ENCODE results near the gene CELF5.
"Not testable (repeated sequence)": the region's sequence is repeated elsewhere in the genome, so short reads cannot be mapped to it uniquely, and the experiment has no call there.

CELF5 gene

DNA sequence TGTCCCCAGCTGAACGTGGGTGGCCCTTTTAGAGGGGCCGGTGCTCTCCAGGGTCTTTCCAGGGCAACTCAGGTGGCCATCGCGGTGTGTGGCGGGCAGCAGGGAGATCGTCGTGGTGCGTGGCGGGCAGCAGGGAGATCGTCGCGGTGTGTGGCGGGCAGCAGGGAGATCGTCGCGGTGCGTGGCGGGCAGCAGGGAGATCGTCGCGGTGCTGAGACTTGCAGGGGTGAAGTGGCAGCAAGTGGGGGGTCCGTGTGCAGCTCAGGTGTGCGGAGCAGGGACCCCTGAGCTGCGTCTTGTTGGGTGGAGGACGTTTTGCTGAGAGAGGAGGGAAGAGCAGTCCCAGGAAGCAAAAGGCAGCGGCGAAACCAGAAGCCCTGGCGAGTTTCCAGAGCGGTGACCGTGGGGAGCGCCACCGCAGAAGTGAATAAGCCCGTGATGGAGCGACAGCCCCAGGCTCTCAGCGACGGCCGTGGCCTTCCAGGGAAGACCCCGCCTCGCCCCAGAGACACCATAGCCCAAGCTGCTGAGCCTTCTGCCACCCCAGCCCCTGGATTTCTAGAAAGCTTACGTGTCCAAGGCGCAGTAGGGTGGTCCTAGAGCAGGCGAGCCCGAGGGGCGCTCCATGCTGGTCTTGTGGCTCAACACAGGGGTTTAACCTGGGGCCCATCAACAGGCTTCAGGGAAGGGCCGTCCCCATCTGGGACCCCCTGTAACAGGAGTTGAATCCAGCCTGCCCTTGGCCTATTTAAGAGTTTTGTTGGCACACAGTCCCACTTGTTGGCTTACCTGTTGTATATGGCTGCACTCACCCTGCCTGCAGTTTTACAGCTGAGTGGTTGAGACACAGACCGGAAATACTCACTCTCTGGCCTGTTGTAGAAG is 33.3 kb upstream of the CELF5 start:
- DNase-seq: no peak

DNA sequence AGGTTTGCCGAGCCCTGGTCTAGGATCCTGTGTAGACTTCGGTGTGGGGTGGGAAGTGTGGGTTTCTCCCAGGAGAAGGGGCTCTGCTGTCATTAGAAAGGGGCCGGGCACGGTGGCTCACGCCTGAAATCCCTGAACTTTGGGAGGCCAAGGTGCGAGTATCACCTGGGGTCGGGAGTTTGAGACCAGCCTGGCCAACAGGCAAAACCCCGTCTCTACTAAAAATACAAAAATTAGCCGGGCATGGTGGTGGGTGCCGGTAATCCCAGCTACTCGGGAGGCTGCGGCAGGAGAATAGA is 32.7 kb upstream of the CELF5 start:
- DNase-seq: not testable (repeated sequence)

DNA sequence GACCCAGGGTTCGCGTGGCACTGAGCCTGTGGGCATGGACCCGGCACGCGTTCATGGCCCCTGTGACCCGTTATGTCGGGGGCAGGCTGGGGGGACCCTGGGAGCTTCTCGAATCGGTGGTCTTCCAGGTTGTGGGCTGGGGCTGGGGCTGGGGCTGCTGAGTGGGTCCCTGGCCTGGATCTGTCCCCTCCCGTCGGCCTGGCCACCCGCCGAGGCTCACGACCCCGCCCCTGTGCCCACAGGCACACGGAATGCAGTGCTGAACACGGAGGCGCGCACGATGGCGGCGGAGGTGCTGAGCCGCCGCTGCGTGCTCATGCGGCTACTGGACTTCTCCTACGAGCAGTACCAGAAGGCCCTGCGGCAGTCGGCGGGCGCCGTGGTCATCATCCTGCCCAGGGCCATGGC is 32.2 kb upstream of the CELF5 start:
- DNase-seq: no peak

DNA sequence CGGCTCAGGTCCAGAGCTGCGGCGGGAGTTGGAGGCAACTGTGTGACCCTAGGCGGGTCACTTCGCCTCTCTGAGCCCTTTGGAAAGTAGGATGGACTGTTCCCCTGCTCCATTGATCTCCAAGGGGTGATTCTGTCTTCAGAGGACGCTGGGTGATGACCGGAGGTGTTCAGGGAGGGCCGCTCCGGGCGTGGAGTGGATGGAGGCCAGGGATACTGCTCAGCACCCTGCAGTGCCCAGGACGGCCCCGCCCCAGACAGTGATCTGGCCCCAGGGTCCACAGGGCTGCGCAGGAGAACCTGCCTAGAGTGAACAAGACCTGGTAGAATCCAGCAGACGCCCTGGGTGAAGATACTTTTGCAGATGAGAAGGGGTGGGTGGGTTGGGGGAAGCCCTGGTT is 31.8 kb upstream of the CELF5 start:
- no peak for DNase-seq

DNA sequence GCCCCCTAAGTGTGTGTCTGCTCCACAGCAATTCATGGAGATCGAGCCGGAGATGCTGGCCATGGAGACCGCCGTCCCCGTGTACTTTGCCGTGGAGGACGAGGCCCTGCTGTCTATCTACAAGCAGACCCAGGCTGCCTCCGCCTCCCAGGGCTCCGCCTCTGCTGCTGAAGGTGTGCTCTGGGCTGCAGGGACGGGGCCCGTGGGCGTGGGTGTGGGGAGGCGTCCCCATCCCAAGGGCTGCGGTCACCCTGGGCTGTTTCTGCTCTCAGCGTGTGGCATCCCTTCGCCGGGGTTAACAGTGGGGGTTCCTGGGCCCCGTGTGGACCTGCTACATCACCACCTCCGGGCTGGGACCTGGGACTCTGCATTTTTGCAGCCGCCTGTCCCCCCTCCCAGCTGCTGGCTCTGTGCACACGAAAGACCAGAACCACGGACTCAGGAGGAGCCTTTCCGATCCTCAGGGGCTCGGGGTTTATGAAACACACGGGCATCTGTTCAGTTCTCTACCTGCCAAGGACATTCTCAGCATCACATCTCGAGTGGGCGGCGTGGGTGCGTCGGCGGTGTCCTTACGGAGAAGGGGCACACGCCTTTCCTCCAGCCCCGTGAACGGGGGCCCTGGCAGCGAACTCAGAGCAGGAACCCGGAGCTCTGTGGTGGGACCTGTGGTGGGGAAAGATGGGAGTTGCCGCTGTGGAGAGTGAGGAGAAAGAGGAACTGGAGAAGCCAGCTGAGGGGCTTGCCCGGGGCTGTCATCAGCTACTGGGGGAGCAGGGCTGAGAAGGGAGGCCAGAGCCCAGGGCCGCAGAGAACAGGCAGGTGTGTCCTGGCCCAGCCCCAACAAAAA is 31.0 kb upstream of the CELF5 start:
- no peak for DNase-seq

DNA sequence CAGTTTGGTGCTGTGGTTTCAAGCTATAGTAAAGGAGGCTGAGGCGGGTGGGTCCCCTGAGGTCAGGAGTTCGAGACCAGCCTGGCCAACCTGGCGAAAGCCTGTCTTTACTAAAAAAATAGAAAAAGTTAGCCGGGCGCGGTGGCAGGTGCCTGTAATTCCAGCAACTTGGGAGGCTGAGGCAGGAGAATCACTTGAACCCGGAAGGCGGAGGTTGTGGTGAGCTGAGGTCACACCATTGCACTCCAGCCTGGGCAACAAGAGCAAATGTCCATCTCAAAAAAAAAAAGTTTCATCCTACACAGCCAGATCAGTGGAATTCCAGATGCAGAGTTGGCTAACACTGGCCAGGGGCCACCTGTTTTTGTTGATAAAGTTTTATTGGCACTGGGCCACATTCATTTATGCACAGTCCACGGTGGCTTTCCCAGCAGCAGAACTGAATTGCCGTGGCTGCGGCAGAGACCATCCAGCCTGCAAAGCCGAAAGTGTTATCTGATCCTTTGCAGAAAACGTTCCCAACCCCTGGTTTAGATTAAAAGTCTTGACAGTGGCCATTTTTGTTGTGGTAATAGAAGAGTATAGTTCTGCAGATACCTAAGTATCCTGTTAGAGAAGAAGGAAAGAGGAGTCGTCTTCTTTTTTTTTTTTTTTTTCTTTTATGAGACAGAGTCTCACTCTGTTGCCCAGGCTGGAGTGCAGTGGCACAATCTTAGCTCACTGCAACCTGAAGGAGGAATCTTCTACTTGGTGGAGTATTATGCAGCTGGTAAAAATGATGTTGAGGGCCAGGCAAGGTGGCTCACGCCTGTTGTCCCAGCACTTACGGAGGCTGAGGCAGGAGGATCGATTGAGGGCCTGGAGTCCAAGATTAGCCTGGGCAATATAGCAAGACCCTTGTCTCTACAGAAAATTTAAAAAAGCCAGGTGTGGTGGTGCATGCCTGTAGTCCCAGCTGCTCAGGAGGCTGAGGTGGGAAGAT is 30.1 kb upstream of the CELF5 start:
- no peak for DNase-seq

DNA sequence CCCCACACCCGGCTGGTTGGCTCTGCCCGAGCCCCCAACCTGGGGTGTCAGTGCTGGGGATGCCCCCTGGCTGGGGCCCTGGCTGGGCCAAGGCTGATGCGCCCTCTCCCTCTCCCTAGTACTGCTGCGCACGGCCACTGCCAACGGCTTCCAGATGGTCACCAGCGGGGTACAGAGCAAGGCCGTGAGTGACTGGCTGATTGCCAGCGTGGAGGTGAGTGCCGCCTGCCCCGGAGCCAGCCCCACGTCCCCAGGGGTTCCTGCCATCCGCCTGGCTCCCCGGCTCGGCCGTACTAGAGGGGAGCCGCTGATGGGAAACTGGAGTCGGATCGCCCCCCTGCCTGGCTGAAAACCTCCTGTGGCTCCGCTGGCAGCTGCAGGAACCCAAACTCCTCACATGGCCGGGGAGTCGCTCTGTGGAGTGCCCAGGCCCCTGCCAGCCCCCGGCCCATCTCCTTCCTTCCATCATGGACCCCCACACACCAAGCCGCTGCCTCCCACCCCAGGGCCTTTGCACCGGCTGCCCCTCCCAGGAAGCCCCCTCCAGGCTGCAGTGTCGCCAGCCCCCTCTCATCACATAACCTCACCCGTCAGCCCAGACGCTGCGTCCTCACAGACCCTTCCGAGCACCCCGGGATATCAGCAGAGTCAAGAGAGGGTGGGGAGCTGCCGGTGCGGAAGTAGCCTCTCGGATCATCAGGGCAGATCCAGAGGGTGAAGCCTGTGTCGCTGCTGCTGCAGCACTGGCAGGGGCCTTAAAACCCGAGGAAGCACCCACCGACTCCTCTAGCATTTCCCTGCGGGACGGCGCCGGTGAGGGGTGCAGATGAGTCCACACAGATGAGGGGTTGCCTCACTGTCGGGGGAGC is 28.2 kb upstream of the CELF5 start:
- peak in 1 of 2 experiments; percentile 41 for DNase-seq

DNA sequence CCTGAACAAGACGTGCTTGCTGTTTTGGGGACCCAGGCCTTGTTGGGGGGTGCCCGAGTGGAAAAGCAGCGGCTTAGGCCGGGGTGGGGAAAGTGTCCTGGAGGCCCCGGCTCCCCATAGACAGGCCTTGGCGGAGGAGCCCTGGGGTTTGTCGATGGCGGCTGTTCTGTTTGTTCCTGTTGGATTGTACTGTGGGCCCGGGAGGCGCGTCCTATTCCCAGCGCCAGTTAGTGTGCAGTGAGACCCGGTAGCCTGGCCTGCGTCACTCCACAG is 27.6 kb upstream of the CELF5 start:
- DNase-seq: no peak

DNA sequence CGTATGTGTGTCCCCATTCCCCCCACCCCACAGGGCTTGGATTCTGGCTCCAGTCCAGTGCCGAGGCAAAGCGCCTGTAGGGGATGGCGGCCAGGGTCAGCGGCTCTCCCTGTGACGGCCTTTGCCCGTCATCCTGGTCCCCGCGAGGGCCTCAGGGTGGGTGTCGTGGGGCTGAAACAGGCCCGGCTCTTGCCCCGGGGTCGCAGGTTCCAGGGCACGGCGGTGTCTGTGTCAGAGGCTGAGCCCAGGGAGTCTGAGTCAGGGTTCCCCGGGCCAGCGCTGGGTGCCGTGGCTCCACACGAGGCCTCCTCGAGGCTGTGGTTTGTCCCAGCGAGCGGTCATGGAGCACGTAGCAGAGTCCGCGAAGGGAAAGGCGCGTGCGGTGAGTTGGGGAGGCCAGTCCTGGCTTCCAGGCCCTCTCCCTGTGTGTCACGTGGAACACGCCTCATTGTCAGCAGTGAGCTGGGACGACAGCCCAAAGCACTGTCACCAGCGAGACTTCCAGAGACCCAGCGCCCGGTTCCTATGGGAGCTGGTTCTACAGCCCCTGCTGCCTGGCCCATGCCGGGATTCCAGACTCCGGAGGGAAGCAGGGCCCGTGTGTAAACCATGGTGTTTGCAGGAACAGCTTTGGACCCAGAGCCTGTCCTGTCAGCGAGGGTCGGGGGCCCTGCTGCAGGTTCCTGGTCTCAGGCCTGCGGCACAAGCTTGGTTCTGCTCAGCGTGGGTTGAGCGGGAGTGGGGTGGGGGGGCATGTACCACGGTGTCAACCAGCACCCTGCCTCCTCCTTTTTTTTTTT is 25.4 kb upstream of the CELF5 start:
- DNase-seq: no peak

DNA sequence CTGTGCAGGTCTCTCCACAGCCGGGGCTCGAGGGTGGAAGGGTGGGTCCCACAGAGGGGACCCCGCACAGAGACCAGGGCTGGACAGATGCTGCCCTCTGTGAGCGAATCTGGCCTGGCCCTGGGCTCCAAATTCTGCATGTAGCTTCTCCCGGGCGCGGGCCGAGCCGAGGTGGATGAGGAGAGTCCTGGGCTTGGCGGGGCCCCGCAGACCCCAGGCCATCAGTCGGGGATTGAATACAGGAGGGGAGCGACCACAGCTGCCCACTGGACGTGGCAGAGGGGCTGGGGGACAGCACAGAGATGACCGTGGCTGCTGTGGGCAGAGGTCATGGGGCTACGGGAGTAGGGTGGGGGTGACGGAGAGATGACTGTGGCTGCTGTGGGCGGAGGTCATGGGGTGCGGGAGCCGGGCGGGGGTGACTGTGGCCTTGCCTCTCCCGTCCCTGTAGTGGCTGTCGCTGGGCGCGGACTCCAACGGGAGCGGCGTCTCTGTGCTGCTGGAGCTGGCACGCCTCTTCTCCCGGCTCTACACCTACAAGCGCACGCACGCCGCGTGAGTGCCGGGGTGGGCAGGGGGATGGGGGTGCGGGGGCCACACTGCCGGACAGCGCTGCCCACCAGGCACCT is 23.3 kb upstream of the CELF5 start:
- no peak for DNase-seq

DNA sequence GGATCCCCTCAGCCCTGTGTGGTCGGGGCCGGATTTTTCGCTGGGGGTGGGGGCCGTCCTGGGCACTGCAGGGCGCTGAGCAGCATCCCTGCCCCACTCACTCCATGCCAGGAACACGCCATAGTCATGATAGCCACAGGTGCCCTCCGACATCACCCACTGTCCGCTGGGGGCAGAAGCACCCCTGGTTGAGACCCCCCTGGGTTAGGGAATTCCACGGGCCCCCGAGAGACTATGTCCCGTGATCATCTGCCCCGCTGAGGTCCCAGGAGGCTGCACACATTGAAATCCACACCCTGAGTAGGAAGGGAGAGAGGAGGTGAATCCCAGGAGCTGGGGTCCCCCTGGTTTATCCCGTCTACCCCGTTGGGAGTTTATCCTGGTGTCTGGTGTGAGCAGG is 22.6 kb upstream of the CELF5 start:
- DNase-seq: no peak

DNA sequence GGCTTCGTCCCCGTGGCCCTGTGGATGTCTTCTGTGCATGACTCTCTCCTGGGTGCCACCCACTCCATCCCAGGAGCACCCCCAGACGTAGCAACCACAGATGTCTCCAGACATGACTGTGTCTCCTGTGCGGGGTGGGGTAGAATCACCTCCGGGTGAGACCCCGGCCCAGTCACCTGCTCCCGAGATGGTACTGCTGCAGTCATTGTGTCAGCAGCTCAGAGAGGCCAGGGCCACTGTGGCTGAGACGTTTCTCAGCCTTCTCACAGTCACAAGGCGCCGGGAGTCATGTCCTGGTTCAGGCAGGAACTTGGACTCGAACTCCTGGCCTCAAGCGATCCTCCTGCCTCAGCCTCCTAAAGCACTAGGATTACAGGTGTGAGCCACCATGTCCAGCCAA is 22.1 kb upstream of the CELF5 start:
- DNase-seq: no peak

DNA sequence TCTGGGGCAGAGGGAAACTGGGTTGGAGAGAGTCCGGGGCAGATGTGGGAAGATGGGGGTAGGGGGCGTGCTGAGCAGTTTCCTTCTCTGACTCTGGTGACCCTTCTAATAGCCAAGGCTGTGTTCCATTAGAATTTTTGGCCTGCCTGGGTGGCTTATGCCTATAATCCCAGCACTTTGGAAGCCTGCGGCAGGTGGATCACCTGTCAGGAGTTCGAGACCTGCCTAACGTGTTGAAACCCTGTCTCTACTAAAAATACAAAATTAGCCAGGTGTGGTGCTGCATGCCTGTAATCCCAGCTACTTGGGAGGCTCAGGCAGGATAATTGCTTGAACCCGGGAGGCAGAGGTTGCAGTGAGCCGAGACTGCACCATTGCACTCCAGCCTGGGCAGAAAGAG is 21.6 kb upstream of the CELF5 start:
- not testable (repeated sequence) for DNase-seq

DNA sequence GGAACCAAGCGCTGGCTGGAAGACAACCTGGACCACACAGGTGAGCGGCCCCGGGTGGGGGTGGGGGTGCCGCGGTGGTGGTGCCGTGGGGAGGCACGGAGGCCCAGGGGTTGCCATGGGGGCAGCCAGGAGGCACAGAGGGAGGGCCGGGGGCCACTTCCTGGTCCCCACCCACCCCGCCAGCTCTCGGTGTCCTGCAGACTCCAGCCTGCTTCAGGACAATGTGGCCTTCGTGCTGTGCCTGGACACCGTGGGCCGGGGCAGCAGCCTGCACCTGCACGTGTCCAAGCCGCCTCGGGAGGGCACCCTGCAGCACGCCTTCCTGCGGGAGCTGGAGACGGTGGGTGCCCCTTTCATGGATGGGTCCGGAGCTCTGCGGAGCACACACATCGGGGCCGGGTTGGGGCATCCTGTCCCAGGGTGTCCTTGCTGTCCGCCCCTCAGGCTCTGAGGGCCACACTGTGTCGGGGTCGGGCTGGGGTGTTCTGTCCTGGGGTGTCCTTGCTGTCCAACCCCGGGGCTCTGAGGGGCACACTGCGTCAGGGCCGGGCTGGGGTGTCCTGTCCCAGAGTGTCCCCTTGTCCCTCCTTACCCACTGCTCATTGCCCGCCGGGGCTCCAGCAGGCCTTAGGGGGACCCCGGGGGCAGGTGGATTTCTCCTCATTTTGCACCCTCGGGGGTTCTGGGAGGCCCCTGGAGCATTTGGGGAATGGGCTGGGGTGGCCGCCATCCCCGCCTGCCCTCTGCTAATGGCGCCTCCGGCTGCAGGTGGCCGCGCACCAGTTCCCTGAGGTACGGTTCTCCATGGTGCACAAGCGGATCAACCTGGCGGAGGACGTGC is 20.4 kb upstream of the CELF5 start:
- DNase-seq: no peak

DNA sequence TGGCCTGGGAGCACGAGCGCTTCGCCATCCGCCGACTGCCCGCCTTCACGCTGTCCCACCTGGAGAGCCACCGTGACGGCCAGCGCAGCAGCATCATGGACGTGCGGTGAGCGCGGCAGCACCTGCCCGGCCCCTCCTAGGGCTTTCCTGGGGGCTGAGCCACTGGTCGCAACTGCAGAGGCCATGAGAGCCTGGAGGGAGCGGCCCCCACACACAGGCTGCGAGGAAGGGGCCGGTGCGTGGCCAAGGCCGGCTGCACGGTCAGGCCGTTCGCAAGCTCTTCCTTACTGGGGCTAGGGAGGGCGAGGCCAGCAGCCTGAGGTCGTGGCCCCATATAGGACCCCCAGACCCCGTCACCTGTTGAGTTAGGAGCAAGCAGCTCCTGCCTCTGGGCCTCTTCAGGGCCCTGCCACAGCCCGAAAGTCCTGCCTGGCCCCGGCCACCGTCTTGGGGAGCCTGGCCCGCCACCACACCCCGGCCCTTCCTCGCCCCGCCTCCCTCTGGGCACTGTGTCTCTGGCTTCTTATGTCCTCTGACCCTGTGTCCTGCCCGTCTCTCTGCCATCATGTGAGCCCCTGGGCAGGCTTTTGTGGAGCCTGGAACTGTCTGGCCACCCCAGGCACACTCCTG is 19.7 kb upstream of the CELF5 start:
- no peak for DNase-seq

DNA sequence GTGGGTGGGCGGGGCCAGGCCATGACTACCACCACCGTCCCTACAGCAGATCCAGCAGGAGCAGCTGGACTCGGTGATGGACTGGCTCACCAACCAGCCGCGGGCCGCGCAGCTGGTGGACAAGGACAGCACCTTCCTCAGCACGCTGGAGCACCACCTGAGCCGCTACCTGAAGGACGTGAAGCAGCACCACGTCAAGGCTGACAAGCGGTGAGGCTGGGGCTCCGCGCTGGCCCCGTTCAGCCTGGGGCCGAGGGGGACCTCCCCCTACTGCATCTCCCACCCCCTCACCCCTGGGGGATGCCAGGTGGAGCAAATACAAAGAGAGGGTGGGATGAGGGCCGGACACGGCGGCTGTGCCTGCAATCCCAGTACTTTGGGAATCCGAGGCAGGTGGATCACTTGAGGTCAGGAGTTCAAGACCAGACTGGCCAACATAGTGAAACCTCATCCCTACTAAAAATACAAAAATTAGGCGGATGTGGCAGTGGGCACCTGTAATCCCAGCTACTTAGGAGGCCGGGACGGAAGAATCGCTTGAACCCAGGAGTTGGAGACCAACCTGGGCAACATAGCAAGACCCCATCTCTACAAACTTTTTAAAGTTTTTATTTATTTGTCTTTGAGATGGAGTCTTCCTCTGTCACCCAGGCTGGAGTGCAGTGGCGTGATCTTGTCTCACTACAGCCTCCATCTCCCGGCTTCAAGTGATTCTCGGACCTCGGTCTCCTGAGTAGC is 18.1 kb upstream of the CELF5 start:
- DNase-seq: no peak

DNA sequence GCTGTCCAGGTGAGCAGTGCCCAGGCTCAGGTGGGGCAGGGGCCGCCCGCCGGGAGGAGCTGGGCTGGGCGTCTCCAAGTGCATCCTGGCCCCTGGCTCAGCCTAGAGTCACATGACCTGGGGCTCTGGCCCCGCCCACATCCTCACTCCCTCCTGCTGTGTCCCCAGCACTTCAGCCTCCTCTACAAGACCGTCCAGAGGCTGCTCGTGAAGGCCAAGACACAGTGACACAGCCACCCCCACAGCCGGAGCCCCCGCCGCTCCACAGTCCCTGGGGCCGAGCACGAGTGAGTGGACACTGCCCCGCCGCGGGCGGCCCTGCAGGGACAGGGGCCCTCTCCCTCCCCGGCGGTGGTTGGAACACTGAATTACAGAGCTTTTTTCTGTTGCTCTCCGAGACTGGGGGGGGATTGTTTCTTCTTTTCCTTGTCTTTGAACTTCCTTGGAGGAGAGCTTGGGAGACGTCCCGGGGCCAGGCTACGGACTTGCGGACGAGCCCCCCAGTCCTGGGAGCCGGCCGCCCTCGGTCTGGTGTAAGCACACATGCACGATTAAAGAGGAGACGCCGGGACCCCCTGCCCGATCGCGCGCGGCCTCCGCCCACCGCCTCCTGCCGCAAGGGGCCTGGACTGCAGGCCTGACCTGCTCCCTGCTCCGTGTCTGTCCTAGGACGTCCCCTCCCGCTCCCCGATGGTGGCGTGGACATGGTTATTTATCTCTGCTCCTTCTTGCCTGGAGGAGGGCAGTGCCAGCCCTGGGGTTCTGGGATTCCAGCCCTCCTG is 16.8 kb upstream of the CELF5 start:
- no peak for DNase-seq

Measured in NCI-H2081 (cell line).